ENCODE measurements around the gene EIF2AK3. TPM values are rescaled to one million over a fixed set of nuclear protein-coding genes. Genes with fewer than 3 reads are reported as not detected.
A peak's percentile ranks its signal among the peaks of the same experiment; 100 is the strongest.
"Not testable (repeated sequence)": the region's sequence is repeated elsewhere in the genome, so short reads cannot be mapped to it uniquely, and the experiment has no call there.

The EIF2AK3 gene
- total and polyA plus RNA-seq, 7 experiments from 2014 or later = 3.2 to 36.5 (median 27.5) TPM

GRCh38 chr2:88627856-88628570 is 749 bp upstream of the EIF2AK3 start:
- Mint-ChIP-seq H3K27ac (no peak overlapping the region), H3K4me3 (no peak overlapping the region), H3K27me3 (no peaks in the 10 kb centered on the region), H3K9me3 (no peaks in the 10 kb centered on the region), H3K36me3 (no peaks in the 10 kb centered on the region), H3K4me1 (peaks cover 5 to 17% (median 10%) of the 10 kb centered on the region in 7 donors)
- peaks cover 0 to 3% (median 0%) of the 10 kb centered on the region in 3 experiments for H3K36me3 ChIP-seq (ENCODE audit: control insufficient read depth in 2 of 3, insufficient read depth in 3 of 3, low read length in 3 of 3)
- intact Hi-C loops (cut with micrococcal nuclease) = loop anchor here (1.0 to 10.0 kb wide), 12 partner anchors 11 to 612 kb away; partner anchors contain the start of genes RPIA (in 2 of the 2), KRCC1 (in 1 of the 2) and RNU2-63P (in 1 of the 2)
- H3K4me3 ChIP-seq (ENCODE audit: low read length) = peak overlapping the region; percentile 81
- no peaks in the 10 kb centered on the region for H3K27me3 ChIP-seq (ENCODE audit: control insufficient read depth in 2 of 2, insufficient read depth in 2 of 2, low read length in 2 of 2)
- H3K27ac ChIP-seq (ENCODE audit: low read depth, low read length) = peak overlapping the region; percentile 96
- H3K4me1 ChIP-seq (ENCODE audit: control insufficient read depth in 2 of 2, insufficient read depth in 2 of 2, low read length in 2 of 2) = peaks cover 12 to 18% of the 10 kb centered on the region in 2 donors
- peak; percentile 59 for ATAC-seq
- ChIA-PET POLR2A (interaction anchor here (0.5 to 3.5 kb wide), 6 partner anchors 10 to 174 kb away, joined by 3 to 26 read pairs (median 4); partner anchors contain the start of gene RPIA), CTCF (no interaction called here)
- peak in 7 of 9 donors; percentile 68 to 85 (median 76) for DNase-seq
- H3K9me3 ChIP-seq (ENCODE audit: control insufficient read depth in 2 of 3, low read length in 3 of 3) = no peaks in the 10 kb centered on the region

DNA sequence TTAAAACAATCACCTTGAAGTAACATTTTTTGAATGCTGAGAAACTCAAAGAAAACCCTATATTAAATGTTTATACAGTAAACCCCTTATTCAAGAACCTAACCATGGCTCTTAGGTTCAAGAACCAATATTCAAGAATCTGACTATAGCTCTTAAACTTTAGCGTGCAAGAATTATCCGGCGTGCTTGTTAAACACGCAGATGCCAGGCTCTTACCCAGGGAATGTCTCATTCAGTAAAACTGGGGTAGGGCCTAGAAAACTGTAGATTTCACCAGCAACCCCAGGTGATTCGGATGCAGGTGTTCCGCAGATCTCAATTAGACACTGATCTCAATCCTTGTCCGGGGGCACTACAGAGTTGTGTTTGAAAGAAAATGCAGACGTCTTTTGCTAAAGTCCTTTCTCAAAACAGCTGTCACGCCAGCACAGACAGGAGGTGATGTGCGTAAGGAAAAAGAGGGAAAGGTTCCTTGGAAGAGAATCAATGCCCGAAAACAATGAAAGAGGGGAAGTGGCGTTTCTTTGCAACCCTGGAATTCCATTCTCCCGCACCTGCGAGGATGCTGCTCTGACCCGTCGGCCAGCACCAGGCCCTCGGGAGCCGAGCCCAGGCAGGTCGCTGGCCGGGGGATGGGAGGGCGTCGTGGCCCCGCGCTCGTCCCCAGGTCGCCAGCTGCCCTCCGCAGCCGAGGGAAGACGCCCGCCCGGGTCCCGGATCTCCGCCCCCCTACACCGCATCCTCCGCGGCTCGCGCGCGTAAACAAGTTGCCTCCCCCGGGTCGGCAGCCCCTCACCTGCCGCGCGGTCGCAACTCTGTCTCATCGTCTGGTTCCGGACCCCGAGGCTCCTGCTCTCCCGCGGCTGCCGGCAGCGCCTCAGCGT is 851 bp downstream of the EIF2AK3 start:
- intact Hi-C loops (cut with micrococcal nuclease) = loop anchor here (1.0 to 10.0 kb wide), 13 partner anchors 11 to 610 kb away; partner anchors contain the start of genes RPIA (in 2 of the 2), KRCC1 (in 1 of the 2) and RNU2-63P (in 1 of the 2)
- Histone ChIP-seq H3K4me1 (ENCODE audit: control insufficient read depth in 2 of 2, insufficient read depth in 2 of 2, low read length in 2 of 2) (peaks cover 12 to 18% of the 10 kb centered on the region in 2 donors), H3K36me3 (ENCODE audit: control insufficient read depth in 2 of 3, insufficient read depth in 3 of 3, low read length in 3 of 3) (peaks cover 0 to 3% (median 0%) of the 10 kb centered on the region in 3 experiments), H3K4me3 (ENCODE audit: low read length) (peak overlapping the region; percentile 93), H3K9me3 (ENCODE audit: control insufficient read depth in 2 of 3, low read length in 3 of 3) (no peaks in the 10 kb centered on the region), H3K27ac (ENCODE audit: low read depth, low read length) (peak overlapping the region; percentile 96), H3K27me3 (ENCODE audit: control insufficient read depth in 2 of 2, insufficient read depth in 2 of 2, low read length in 2 of 2) (no peaks in the 10 kb centered on the region)
- Mint-ChIP-seq H3K4me3 (peak overlapping the region in 6 of 10 donors; percentile 94 to 98 (median 96)), H3K9me3 (no peaks in the 10 kb centered on the region), H3K4me1 (peaks cover 8 to 20% (median 14%) of the 10 kb centered on the region in 7 donors), H3K27ac (peak overlapping the region in 7 of 9 donors; percentile 86 to 98 (median 95)), H3K27me3 (no peaks in the 10 kb centered on the region), H3K36me3 (no peaks in the 10 kb centered on the region)
- ChIA-PET CTCF (no interaction called here), POLR2A (interaction anchor here (1.1 to 3.5 kb wide), 5 partner anchors 20 to 77 kb away, joined by 3 to 26 read pairs (median 4); partner anchors contain the start of gene RPIA)
- peak in 7 of 9 donors; percentile 46 to 65 (median 60) for DNase-seq
- ATAC-seq = peak; percentile 0

DNA sequence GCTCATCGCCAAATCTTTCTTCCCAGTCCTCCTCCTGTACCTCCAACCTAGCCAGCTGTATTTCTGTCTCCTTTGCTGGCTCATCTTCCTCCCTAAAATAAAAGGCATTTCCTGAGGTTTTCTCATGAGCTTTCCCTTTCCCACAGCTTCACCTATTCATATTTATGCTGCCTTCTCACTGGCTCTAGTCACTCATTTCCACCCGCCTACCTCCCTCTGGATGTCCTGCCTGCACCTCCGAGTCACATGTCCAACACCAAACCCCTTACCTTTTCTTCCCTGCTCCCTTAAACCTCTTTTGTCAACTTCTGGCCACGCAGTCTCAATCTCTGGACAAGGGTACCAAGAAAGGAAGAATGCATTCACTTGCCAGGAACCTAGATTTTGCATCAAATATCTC is 2.8 kb downstream of the EIF2AK3 start:
- H3K36me3 Mint-ChIP-seq = peaks cover 0 to 2% (median 0%) of the 10 kb centered on the region in 5 donors
- H3K27ac Mint-ChIP-seq = no peak overlapping the region
- no peaks in the 10 kb centered on the region for H3K9me3 Mint-ChIP-seq
- no peaks in the 10 kb centered on the region for H3K27me3 Mint-ChIP-seq
- H3K4me1 Mint-ChIP-seq = peaks cover 21 to 37% (median 26%) of the 10 kb centered on the region in 7 donors
- no peak overlapping the region for H3K4me3 ChIP-seq (ENCODE audit: low read length)
- no peak overlapping the region for H3K4me3 Mint-ChIP-seq
- intact Hi-C loops (cut with micrococcal nuclease) = loop anchor here in 1 of 2 donors (10.0 kb wide), 1 partner anchor 570 kb away; the partner anchor contains the start of gene KRCC1
- peaks cover 12 to 18% of the 10 kb centered on the region in 2 donors for H3K4me1 ChIP-seq (ENCODE audit: control insufficient read depth in 2 of 2, insufficient read depth in 2 of 2, low read length in 2 of 2)
- no peaks in the 10 kb centered on the region for H3K27me3 ChIP-seq (ENCODE audit: control insufficient read depth in 2 of 2, insufficient read depth in 2 of 2, low read length in 2 of 2)
- no peak for ATAC-seq
- no peaks in the 10 kb centered on the region for H3K9me3 ChIP-seq (ENCODE audit: control insufficient read depth in 2 of 3, low read length in 3 of 3)
- no peak for DNase-seq
- peaks cover 0 to 3% (median 0%) of the 10 kb centered on the region in 3 experiments for H3K36me3 ChIP-seq (ENCODE audit: control insufficient read depth in 2 of 3, insufficient read depth in 3 of 3, low read length in 3 of 3)
- CTCF ChIA-PET = no interaction called here
- H3K27ac ChIP-seq (ENCODE audit: low read depth, low read length) = no peak overlapping the region
- POLR2A ChIA-PET = no interaction called here

DNA sequence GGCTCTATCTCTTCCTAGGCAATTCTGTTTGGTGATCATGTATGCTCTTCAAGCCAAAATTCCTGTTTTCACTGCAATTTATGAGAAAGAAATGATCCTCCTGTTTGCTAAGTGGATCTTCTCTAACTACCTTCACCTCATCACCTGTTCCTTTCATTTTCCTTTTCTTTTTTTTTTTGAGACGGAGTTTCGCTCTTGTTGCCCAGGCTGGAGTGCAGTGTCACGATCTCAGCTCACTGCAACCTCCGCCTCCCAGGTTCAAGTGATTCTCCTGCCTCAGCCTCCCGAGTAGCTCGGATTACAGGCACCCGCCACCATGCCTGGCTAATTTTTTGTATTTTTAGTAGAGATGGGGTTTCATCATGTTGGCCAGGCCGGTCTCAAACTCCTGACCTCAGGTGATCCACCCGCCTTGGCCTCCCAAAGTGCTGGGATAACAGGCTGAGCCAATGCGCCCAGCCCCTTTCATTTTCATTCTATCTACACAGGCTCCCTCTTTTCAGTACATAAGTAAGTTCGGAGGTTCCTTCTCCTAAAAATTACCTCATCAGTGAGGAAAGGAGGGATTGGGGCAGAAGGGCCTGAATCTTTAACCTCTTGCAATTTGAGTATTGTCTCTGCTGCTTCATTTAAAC is 3.3 kb downstream of the EIF2AK3 start:
- H3K27ac Mint-ChIP-seq; DNase-seq; H3K9me3 Mint-ChIP-seq; H3K27me3 ChIP-seq (ENCODE audit: control insufficient read depth in 2 of 2, insufficient read depth in 2 of 2, low read length in 2 of 2); H3K4me3 Mint-ChIP-seq; H3K36me3 ChIP-seq (ENCODE audit: control insufficient read depth in 2 of 3, insufficient read depth in 3 of 3, low read length in 3 of 3); H3K27ac ChIP-seq (ENCODE audit: low read depth, low read length); ATAC-seq; H3K36me3 Mint-ChIP-seq; H3K9me3 ChIP-seq (ENCODE audit: control insufficient read depth in 2 of 3, low read length in 3 of 3); H3K27me3 Mint-ChIP-seq; H3K4me3 ChIP-seq (ENCODE audit: low read length); POLR2A ChIA-PET: not testable (repeated sequence)
- H3K4me1 ChIP-seq (ENCODE audit: control insufficient read depth in 2 of 2, insufficient read depth in 2 of 2, low read length in 2 of 2) = peaks cover 12 to 18% of the 10 kb centered on the region in 2 donors
- H3K4me1 Mint-ChIP-seq = peaks cover 21 to 37% (median 24%) of the 10 kb centered on the region in 7 donors
- CTCF ChIA-PET = interaction anchor here (0.8 kb wide), 1 partner anchor 68 kb away, joined by 3 read pairs; no protein-coding TSS in a partner anchor
- intact Hi-C loops (cut with micrococcal nuclease) = loop anchor here in 1 of 2 donors (10.0 kb wide), 1 partner anchor 569 kb away; the partner anchor contains the start of gene KRCC1

GRCh38 chr2:88622307-88622706 is 5.0 kb downstream of the EIF2AK3 start:
- peaks cover 0 to 3% (median 0%) of the 10 kb centered on the region in 3 experiments for H3K36me3 ChIP-seq (ENCODE audit: control insufficient read depth in 2 of 3, insufficient read depth in 3 of 3, low read length in 3 of 3)
- no peak for ATAC-seq
- H3K4me1 ChIP-seq (ENCODE audit: control insufficient read depth in 2 of 2, insufficient read depth in 2 of 2, low read length in 2 of 2) = peaks cover 12% of the 10 kb centered on the region in 2 donors
- H3K27me3 Mint-ChIP-seq = no peaks in the 10 kb centered on the region
- H3K27ac ChIP-seq (ENCODE audit: low read depth, low read length) = no peak overlapping the region
- peaks cover 29 to 47% (median 34%) of the 10 kb centered on the region in 7 donors for H3K4me1 Mint-ChIP-seq
- H3K9me3 ChIP-seq (ENCODE audit: control insufficient read depth in 2 of 3, low read length in 3 of 3) = no peaks in the 10 kb centered on the region
- no peaks in the 10 kb centered on the region for H3K27me3 ChIP-seq (ENCODE audit: control insufficient read depth in 2 of 2, insufficient read depth in 2 of 2, low read length in 2 of 2)
- ChIA-PET CTCF (no interaction called here), POLR2A (no interaction called here)
- H3K36me3 Mint-ChIP-seq = peaks cover 0 to 2% (median 0%) of the 10 kb centered on the region in 5 donors
- intact Hi-C loops (cut with micrococcal nuclease) = loop anchor here in 1 of 2 donors (10.0 kb wide), 1 partner anchor 568 kb away; the partner anchor contains the start of gene KRCC1
- no peak for DNase-seq
- no peak overlapping the region for H3K27ac Mint-ChIP-seq
- no peaks in the 10 kb centered on the region for H3K9me3 Mint-ChIP-seq
- H3K4me3 Mint-ChIP-seq = peak overlapping the region in 1 of 10 donors; percentile 1
- no peak overlapping the region for H3K4me3 ChIP-seq (ENCODE audit: low read length)

DNA sequence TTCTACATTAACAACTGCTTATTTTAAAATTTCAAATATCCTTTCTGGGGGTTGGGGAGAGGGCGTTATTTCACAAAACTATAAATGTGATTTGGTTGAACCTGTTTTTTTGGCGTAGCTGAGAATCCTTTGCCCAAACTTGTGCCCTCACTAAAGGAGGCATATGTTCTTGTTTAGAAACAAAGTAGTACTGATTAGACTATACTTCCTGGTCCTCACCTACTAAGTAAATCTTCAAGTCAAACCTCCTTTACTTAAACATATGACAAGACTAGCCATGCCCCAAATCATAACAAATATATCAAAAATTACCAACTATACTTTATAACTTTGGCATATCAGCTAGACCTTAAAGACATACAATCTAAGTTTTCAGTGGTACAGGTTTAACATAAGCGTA is 5.8 kb downstream of the EIF2AK3 start:
- H3K4me3 Mint-ChIP-seq = no peak overlapping the region
- H3K27me3 ChIP-seq (ENCODE audit: control insufficient read depth in 2 of 2, insufficient read depth in 2 of 2, low read length in 2 of 2) = no peaks in the 10 kb centered on the region
- H3K4me1 ChIP-seq (ENCODE audit: control insufficient read depth in 2 of 2, insufficient read depth in 2 of 2, low read length in 2 of 2) = peaks cover 12% of the 10 kb centered on the region in 2 donors
- H3K4me1 Mint-ChIP-seq = peaks cover 28 to 54% (median 41%) of the 10 kb centered on the region in 7 donors
- intact Hi-C loops (cut with micrococcal nuclease) = loop anchor here in 1 of 2 donors (10.0 kb wide), 1 partner anchor 567 kb away; the partner anchor contains the start of gene KRCC1
- H3K4me3 ChIP-seq (ENCODE audit: low read length) = no peak overlapping the region
- CTCF ChIA-PET = no interaction called here
- H3K9me3 Mint-ChIP-seq = no peaks in the 10 kb centered on the region
- no peaks in the 10 kb centered on the region for H3K9me3 ChIP-seq (ENCODE audit: control insufficient read depth in 2 of 3, low read length in 3 of 3)
- no peak overlapping the region for H3K27ac ChIP-seq (ENCODE audit: low read depth, low read length)
- no peaks in the 10 kb centered on the region for H3K36me3 ChIP-seq (ENCODE audit: control insufficient read depth in 2 of 3, insufficient read depth in 3 of 3, low read length in 3 of 3)
- DNase-seq (no peak), ATAC-seq (no peak)
- POLR2A ChIA-PET = no interaction called here
- no peak overlapping the region for H3K27ac Mint-ChIP-seq
- H3K27me3 Mint-ChIP-seq = no peaks in the 10 kb centered on the region
- peaks cover 0 to 2% (median 0%) of the 10 kb centered on the region in 5 donors for H3K36me3 Mint-ChIP-seq
